GM12873 (cell line): Measurements from ENCODE around the gene IMPDH1.

ENCODE experiments used
- CTCF ChIP-seq: IDR thresholded peaks from 2 replicates; pipeline ENCODE4 v1.5.1; 2012; ENCODE audit warnings: low read depth, mild to moderate bottlenecking, moderate library complexity, low read length, control low read depth; ENCODE audit not compliant: insufficient read depth; ENCODE audit errors: missing control alignments

IMPDH1 gene

GRCh38 chr7:128402356-128402755 is 7.4 kb downstream of the IMPDH1 start:
- TF ChIP-seq CTCF = no peak

- no peak for TF ChIP-seq CTCF
Measured at GRCh38 chr7:128400566-128400965, 9.2 kb downstream of the IMPDH1 start.

- TF ChIP-seq CTCF = no peak
Measured at GRCh38 chr7:128399991-128400390, 9.8 kb downstream of the IMPDH1 start.

GRCh38 chr7:128398841-128399135 is 11.0 kb downstream of the IMPDH1 start:
- no peak for TF ChIP-seq CTCF

- TF ChIP-seq CTCF = peak; percentile 99
Measured at GRCh38 chr7:128398016-128398840, 11.6 kb downstream of the IMPDH1 start.

GRCh38 chr7:128396357-128396756 is 13.4 kb downstream of the IMPDH1 start:
- TF ChIP-seq CTCF = no peak

GRCh38 chr7:128395748-128396147 is 14.0 kb downstream of the IMPDH1 start:
- peak; percentile 18 for TF ChIP-seq CTCF
